IPS-18a (cell line): ENCODE data around the gene POLK.
A peak's percentile ranks its signal among the peaks of the same experiment; 100 is the strongest.

Experiments
- H3K27ac ChIP-seq: one replicate; pipeline ENCODE4 v1.5.1; 2013; ENCODE audit warnings: low read length
- H3K27me3 ChIP-seq: one replicate; pipeline ENCODE4 v1.6.1; 2013; ENCODE audit warnings: mild to moderate bottlenecking, low read length; ENCODE audit not compliant: control insufficient read depth, insufficient read depth
- H3K36me3 ChIP-seq: one replicate; pipeline ENCODE4 v1.6.1; 2013; ENCODE audit warnings: low read depth, low read length; ENCODE audit not compliant: control insufficient read depth
- H3K4me1 ChIP-seq: one replicate; pipeline ENCODE4 v1.6.1; 2013; ENCODE audit warnings: low read depth, low read length; ENCODE audit not compliant: control insufficient read depth
- H3K4me3 ChIP-seq: one replicate; pipeline ENCODE4 v1.5.1; 2013; ENCODE audit warnings: low read length
- H3K9ac ChIP-seq: one replicate; pipeline ENCODE4 v1.6.1; 2013; ENCODE audit warnings: mild to moderate bottlenecking, low read length, moderate library complexity
- H3K9me3 ChIP-seq: one replicate; pipeline ENCODE4 v1.6.1; 2013; ENCODE audit warnings: low read depth, low read length; ENCODE audit not compliant: control insufficient read depth

POLK gene

GRCh38 chr5:75510836-75511434 lies 756 bp upstream of the POLK start:
- H3K9ac ChIP-seq, result peak overlapping the region; percentile 57
- H3K36me3 ChIP-seq, result no peaks in the 10 kb centered on the region
- H3K4me1 ChIP-seq, result peaks cover 11% of the 10 kb centered on the region
- no peaks in the 10 kb centered on the region for H3K9me3 ChIP-seq
- H3K27ac ChIP-seq, result no peak overlapping the region
- H3K27me3 ChIP-seq, result no peaks in the 10 kb centered on the region
- peak overlapping the region; percentile 96 for H3K4me3 ChIP-seq

GRCh38 chr5:75512383-75513074 lies 838 bp downstream of the POLK start:
- H3K36me3 ChIP-seq, result no peaks in the 10 kb centered on the region
- peak overlapping the region; percentile 96 for H3K4me3 ChIP-seq
- peak overlapping the region; percentile 55 for H3K9ac ChIP-seq
- no peaks in the 10 kb centered on the region for H3K27me3 ChIP-seq
- no peak overlapping the region for H3K27ac ChIP-seq
- no peaks in the 10 kb centered on the region for H3K9me3 ChIP-seq
- H3K4me1 ChIP-seq, result peaks cover 11% of the 10 kb centered on the region

- H3K4me1 ChIP-seq, result peaks cover 11% of the 10 kb centered on the region
- no peak overlapping the region for H3K9ac ChIP-seq
- H3K27ac ChIP-seq, result no peak overlapping the region
- no peaks in the 10 kb centered on the region for H3K36me3 ChIP-seq
- H3K27me3 ChIP-seq, result no peaks in the 10 kb centered on the region
- no peaks in the 10 kb centered on the region for H3K9me3 ChIP-seq
- no peak overlapping the region for H3K4me3 ChIP-seq
Measured at GRCh38 chr5:75513841-75514240, 2.1 kb downstream of the POLK start.

GRCh38 chr5:75514323-75514722 lies 2.6 kb downstream of the POLK start:
- no peaks in the 10 kb centered on the region for H3K9me3 ChIP-seq
- H3K9ac ChIP-seq, result no peak overlapping the region
- no peaks in the 10 kb centered on the region for H3K36me3 ChIP-seq
- H3K4me1 ChIP-seq, result peaks cover 8% of the 10 kb centered on the region
- H3K4me3 ChIP-seq, result no peak overlapping the region
- H3K27ac ChIP-seq, result no peak overlapping the region
- H3K27me3 ChIP-seq, result no peaks in the 10 kb centered on the region

- Histone ChIP-seq H3K4me3 (no peak overlapping the region), H3K36me3 (no peaks in the 10 kb centered on the region), H3K27ac (no peak overlapping the region), H3K9me3 (peaks cover 5% of the 10 kb centered on the region), H3K27me3 (no peaks in the 10 kb centered on the region), H3K9ac (no peak overlapping the region), H3K4me1 (no peaks in the 10 kb centered on the region)
Measured at GRCh38 chr5:75519761-75520160, 8.1 kb downstream of the POLK start.

- H3K4me3 ChIP-seq, result no peak overlapping the region
- peaks cover 5% of the 10 kb centered on the region for H3K9me3 ChIP-seq
- no peaks in the 10 kb centered on the region for H3K36me3 ChIP-seq
- no peaks in the 10 kb centered on the region for H3K27me3 ChIP-seq
- H3K9ac ChIP-seq, result no peak overlapping the region
- no peak overlapping the region for H3K27ac ChIP-seq
- H3K4me1 ChIP-seq, result no peaks in the 10 kb centered on the region
Measured at GRCh38 chr5:75521195-75521594, 9.5 kb downstream of the POLK start.

- H3K9ac ChIP-seq, result no peak overlapping the region
- H3K27ac ChIP-seq, result no peak overlapping the region
- peaks cover 5% of the 10 kb centered on the region for H3K9me3 ChIP-seq
- no peaks in the 10 kb centered on the region for H3K36me3 ChIP-seq
- no peaks in the 10 kb centered on the region for H3K4me1 ChIP-seq
- no peak overlapping the region for H3K4me3 ChIP-seq
- H3K27me3 ChIP-seq, result no peaks in the 10 kb centered on the region
Measured at GRCh38 chr5:75522025-75522424, 10.3 kb downstream of the POLK start.

GRCh38 chr5:75522542-75522941 lies 10.9 kb downstream of the POLK start:
- no peaks in the 10 kb centered on the region for H3K4me1 ChIP-seq
- peaks cover 5% of the 10 kb centered on the region for H3K9me3 ChIP-seq
- no peaks in the 10 kb centered on the region for H3K27me3 ChIP-seq
- no peak overlapping the region for H3K27ac ChIP-seq
- no peaks in the 10 kb centered on the region for H3K36me3 ChIP-seq
- no peak overlapping the region for H3K9ac ChIP-seq
- H3K4me3 ChIP-seq, result no peak overlapping the region

- Histone ChIP-seq H3K9me3 (peaks cover 5% of the 10 kb centered on the region), H3K9ac (no peak overlapping the region), H3K36me3 (no peaks in the 10 kb centered on the region), H3K27me3 (no peaks in the 10 kb centered on the region), H3K4me1 (no peaks in the 10 kb centered on the region), H3K27ac (no peak overlapping the region), H3K4me3 (no peak overlapping the region)
Measured at GRCh38 chr5:75523275-75523674, 11.6 kb downstream of the POLK start.

GRCh38 chr5:75524071-75524470 lies 12.4 kb downstream of the POLK start:
- Histone ChIP-seq H3K9me3 (peaks cover 5% of the 10 kb centered on the region), H3K36me3 (no peaks in the 10 kb centered on the region), H3K4me3 (no peak overlapping the region), H3K27me3 (no peaks in the 10 kb centered on the region), H3K4me1 (no peaks in the 10 kb centered on the region), H3K9ac (no peak overlapping the region), H3K27ac (no peak overlapping the region)

GRCh38 chr5:75524591-75524990 lies 12.9 kb downstream of the POLK start:
- Histone ChIP-seq H3K36me3 (no peaks in the 10 kb centered on the region), H3K9me3 (peaks cover 5% of the 10 kb centered on the region), H3K27me3 (no peaks in the 10 kb centered on the region), H3K27ac (no peak overlapping the region), H3K4me1 (no peaks in the 10 kb centered on the region), H3K4me3 (no peak overlapping the region), H3K9ac (no peak overlapping the region)

- H3K4me1 ChIP-seq, result no peaks in the 10 kb centered on the region
- no peak overlapping the region for H3K27ac ChIP-seq
- H3K27me3 ChIP-seq, result no peaks in the 10 kb centered on the region
- no peaks in the 10 kb centered on the region for H3K36me3 ChIP-seq
- H3K4me3 ChIP-seq, result no peak overlapping the region
- H3K9me3 ChIP-seq, result peaks cover 5% of the 10 kb centered on the region
- H3K9ac ChIP-seq, result no peak overlapping the region
Measured at GRCh38 chr5:75525344-75525743, 13.7 kb downstream of the POLK start.
